ENCODE data around the gene EEF1AKMT3. TPM values are rescaled to one million over a fixed set of nuclear protein-coding genes. Genes with fewer than 3 reads are reported as not detected.

The EEF1AKMT3 gene
- 6.4 TPM for polyA plus RNA-seq (2013, experiment 1 of 2)
- polyA plus RNA-seq (2013, experiment 2 of 2), result 5.1 TPM

- Histone ChIP-seq H3K36me3 (ENCODE audit: control insufficient read depth, insufficient read depth, low read length) (peaks cover 25% of the 10 kb centered on the region), H3K4me1 (ENCODE audit: control insufficient read depth, insufficient read depth, low read length, poor library complexity, severe bottlenecking) (peaks cover 3% of the 10 kb centered on the region), H3K4me3 (ENCODE audit: extremely low read depth, insufficient read depth, low read length, poor library complexity, severe bottlenecking) (peak within 1 kb of the TSS; percentile 74), H3K9me3 (ENCODE audit: control insufficient read depth, low read length) (no peaks in the 10 kb centered on the region), H3K27ac (ENCODE audit: low read depth, low read length, severe bottlenecking) (peak within 1 kb of the TSS; percentile 96)
- WGBS, 2 experiments (ENCODE audit: insufficient coverage in 2 of 2), result 0 to 6% methylated on average over 48 to 49 of the region's 67 CpGs
These were observed at the start of gene EEF1AKMT3 for GRCh38 chr12:57772429-57773322. Gene EEF1AKMT3 (plus strand): TSS chr12:57772614. CDS start chr12:57772725, 111 bp downstream.

- peaks cover 29% of the 10 kb centered on the region for H3K36me3 ChIP-seq (ENCODE audit: control insufficient read depth, insufficient read depth, low read length)
- no peak overlapping the region for H3K4me3 ChIP-seq (ENCODE audit: extremely low read depth, insufficient read depth, low read length, poor library complexity, severe bottlenecking)
- 65 to 75% methylated on average over 7 to 9 of the region's 11 CpGs for WGBS, 2 experiments (ENCODE audit: insufficient coverage in 2 of 2)
- H3K9me3 ChIP-seq (ENCODE audit: control insufficient read depth, low read length), result no peaks in the 10 kb centered on the region
- H3K4me1 ChIP-seq (ENCODE audit: control insufficient read depth, insufficient read depth, low read length, poor library complexity, severe bottlenecking), result no peaks in the 10 kb centered on the region
- H3K27ac ChIP-seq (ENCODE audit: low read depth, low read length, severe bottlenecking), result no peak overlapping the region
These were observed 49.4 kb upstream of the EEF1AKMT3 start for GRCh38 chr12:57722716-57723629.

GRCh38 chr12:57723630-57723962 lies 48.8 kb upstream of the EEF1AKMT3 start:
- H3K27ac ChIP-seq (ENCODE audit: low read depth, low read length, severe bottlenecking), result no peak overlapping the region
- no peaks in the 10 kb centered on the region for H3K9me3 ChIP-seq (ENCODE audit: control insufficient read depth, low read length)
- H3K4me3 ChIP-seq (ENCODE audit: extremely low read depth, insufficient read depth, low read length, poor library complexity, severe bottlenecking), result no peak overlapping the region
- no CpG with 5 or more reads among the region's 2 CpGs for WGBS, 2 experiments (ENCODE audit: insufficient coverage in 2 of 2)
- H3K36me3 ChIP-seq (ENCODE audit: control insufficient read depth, insufficient read depth, low read length), result peaks cover 23% of the 10 kb centered on the region
- no peaks in the 10 kb centered on the region for H3K4me1 ChIP-seq (ENCODE audit: control insufficient read depth, insufficient read depth, low read length, poor library complexity, severe bottlenecking)

- Histone ChIP-seq H3K36me3 (ENCODE audit: control insufficient read depth, insufficient read depth, low read length) (peaks cover 16% of the 10 kb centered on the region), H3K4me1 (ENCODE audit: control insufficient read depth, insufficient read depth, low read length, poor library complexity, severe bottlenecking) (no peaks in the 10 kb centered on the region), H3K4me3 (ENCODE audit: extremely low read depth, insufficient read depth, low read length, poor library complexity, severe bottlenecking) (no peak overlapping the region), H3K9me3 (ENCODE audit: control insufficient read depth, low read length) (no peaks in the 10 kb centered on the region), H3K27ac (ENCODE audit: low read depth, low read length, severe bottlenecking) (no peak overlapping the region)
- WGBS, 2 experiments (ENCODE audit: insufficient coverage in 2 of 2), result 72 to 86% methylated on average over 10 to 11 of the region's 12 CpGs
These were observed 48.1 kb upstream of the EEF1AKMT3 start for GRCh38 chr12:57724003-57724935.

- 75% methylated on average over 1 of the region's 11 CpGs for WGBS, 2 experiments (ENCODE audit: insufficient coverage in 2 of 2)
- H3K4me1 ChIP-seq (ENCODE audit: control insufficient read depth, insufficient read depth, low read length, poor library complexity, severe bottlenecking), result no peaks in the 10 kb centered on the region
- H3K36me3 ChIP-seq (ENCODE audit: control insufficient read depth, insufficient read depth, low read length), result peaks cover 9% of the 10 kb centered on the region
These were observed 47.3 kb upstream of the EEF1AKMT3 start for GRCh38 chr12:57724936-57725740.

GRCh38 chr12:57725851-57726150 lies 46.6 kb upstream of the EEF1AKMT3 start:
- peak overlapping the region; percentile 46 for H3K4me3 ChIP-seq (ENCODE audit: extremely low read depth, insufficient read depth, low read length, poor library complexity, severe bottlenecking)
- no peaks in the 10 kb centered on the region for H3K4me1 ChIP-seq (ENCODE audit: control insufficient read depth, insufficient read depth, low read length, poor library complexity, severe bottlenecking)
- WGBS, 2 experiments (ENCODE audit: insufficient coverage in 2 of 2), result 3 to 11% methylated on average over 5 to 9 of the region's 10 CpGs
- no peak overlapping the region for H3K27ac ChIP-seq (ENCODE audit: low read depth, low read length, severe bottlenecking)
- no peaks in the 10 kb centered on the region for H3K9me3 ChIP-seq (ENCODE audit: control insufficient read depth, low read length)
- H3K36me3 ChIP-seq (ENCODE audit: control insufficient read depth, insufficient read depth, low read length), result peaks cover 2% of the 10 kb centered on the region

More at GRCh38 chr12:57724936-57725740, 47.3 kb upstream of the EEF1AKMT3 start:
- no peaks in the 10 kb centered on the region for H3K9me3 ChIP-seq (ENCODE audit: control insufficient read depth, low read length)
- H3K27ac ChIP-seq (ENCODE audit: low read depth, low read length, severe bottlenecking), result no peak overlapping the region
- no peak overlapping the region for H3K4me3 ChIP-seq (ENCODE audit: extremely low read depth, insufficient read depth, low read length, poor library complexity, severe bottlenecking)

- Histone ChIP-seq H3K4me1 (ENCODE audit: control insufficient read depth, insufficient read depth, low read length, poor library complexity, severe bottlenecking) (no peaks in the 10 kb centered on the region), H3K27ac (ENCODE audit: low read depth, low read length, severe bottlenecking) (no peak overlapping the region), H3K9me3 (ENCODE audit: control insufficient read depth, low read length) (no peaks in the 10 kb centered on the region), H3K36me3 (ENCODE audit: control insufficient read depth, insufficient read depth, low read length) (no peaks in the 10 kb centered on the region), H3K4me3 (ENCODE audit: extremely low read depth, insufficient read depth, low read length, poor library complexity, severe bottlenecking) (peak overlapping the region; percentile 46)
- WGBS, 2 experiments (ENCODE audit: insufficient coverage in 2 of 2), result 1 to 3% methylated on average over 52 of the region's 79 CpGs
These were observed 46.1 kb upstream of the EEF1AKMT3 start for GRCh38 chr12:57726151-57726883.

- WGBS, 2 experiments (ENCODE audit: insufficient coverage in 2 of 2), result 11 to 13% methylated on average over 60 to 71 of the region's 76 CpGs
- Histone ChIP-seq H3K27ac (ENCODE audit: low read depth, low read length, severe bottlenecking) (no peak overlapping the region), H3K36me3 (ENCODE audit: control insufficient read depth, insufficient read depth, low read length) (no peaks in the 10 kb centered on the region), H3K4me1 (ENCODE audit: control insufficient read depth, insufficient read depth, low read length, poor library complexity, severe bottlenecking) (no peaks in the 10 kb centered on the region), H3K4me3 (ENCODE audit: extremely low read depth, insufficient read depth, low read length, poor library complexity, severe bottlenecking) (peak overlapping the region; percentile 46), H3K9me3 (ENCODE audit: control insufficient read depth, low read length) (no peaks in the 10 kb centered on the region)
These were observed 45.3 kb upstream of the EEF1AKMT3 start for GRCh38 chr12:57726884-57727757.

All from mesodermal cell (in vitro differentiated cells).